ENCODE results near the gene AIFM2.
A peak's percentile ranks its signal among the peaks of the same experiment; 100 is the strongest.
"Not testable (repeated sequence)": the region's sequence is repeated elsewhere in the genome, so short reads cannot be mapped to it uniquely, and the experiment has no call there.

The AIFM2 gene

GRCh38 chr10:70145666-70146488, 13.3 kb upstream of the AIFM2 start:
- DNase-seq (ENCODE audit: low spot score): peak; percentile 53

DNA sequence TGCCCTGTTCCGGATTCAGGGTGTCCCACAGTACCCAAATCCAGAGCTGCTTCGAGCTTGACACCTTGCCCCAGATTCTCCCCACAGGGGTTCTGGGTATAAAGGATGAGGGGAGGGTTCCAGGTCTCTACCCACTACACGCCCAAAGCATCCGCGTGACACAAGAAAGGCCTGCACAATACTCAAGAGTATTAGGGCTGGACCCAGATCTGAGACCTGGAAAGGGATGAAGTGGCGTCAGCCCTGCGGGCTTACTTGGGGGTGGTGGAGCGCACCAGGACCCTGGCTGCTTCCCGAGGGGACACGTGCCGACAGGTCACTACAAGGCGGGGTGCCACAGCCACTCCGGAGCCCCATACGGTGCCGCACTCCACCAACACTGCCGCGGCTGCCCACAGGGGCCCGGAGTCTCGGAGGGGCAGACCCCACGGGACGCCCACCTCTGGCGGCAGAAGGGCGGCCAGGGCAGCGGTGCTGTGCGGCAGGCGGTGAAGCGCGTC, 12.6 kb upstream of the AIFM2 start:
- DNase-seq (ENCODE audit: low spot score): no peak

DNA sequence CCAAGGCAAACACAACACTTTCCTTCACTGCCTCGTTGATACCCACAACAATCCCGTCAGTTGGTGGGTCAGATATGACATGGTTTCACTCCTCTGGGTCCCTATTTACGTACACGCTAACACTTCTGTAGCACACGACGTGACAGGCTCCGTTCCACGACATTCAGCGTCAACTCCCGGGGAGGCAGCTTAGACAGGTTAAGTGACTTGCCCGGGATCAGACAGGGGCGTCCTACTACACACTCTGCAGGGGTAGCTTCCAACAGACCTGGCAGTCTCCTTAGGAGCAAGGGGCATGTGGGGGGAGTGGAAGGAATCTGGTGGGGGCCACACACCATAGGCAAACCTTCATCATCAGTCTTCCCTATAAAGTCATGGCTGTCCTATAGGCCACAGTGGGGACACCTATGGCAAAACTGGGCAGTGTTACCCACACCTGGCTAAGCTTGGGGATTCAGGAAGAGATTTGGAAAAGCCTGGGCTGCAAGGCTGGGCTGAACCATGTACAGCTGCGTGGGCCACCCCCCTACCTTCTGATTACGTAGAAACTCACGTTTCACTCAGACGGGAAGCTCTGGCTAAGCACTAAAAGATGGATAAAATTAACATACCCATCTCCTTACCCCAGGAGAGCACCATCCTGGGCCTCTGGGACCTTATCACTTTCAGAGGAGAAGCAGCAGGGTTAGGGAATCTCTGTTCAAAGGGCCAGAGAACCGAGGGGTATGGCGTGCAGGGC, 11.9 kb upstream of the AIFM2 start:
- no peak for DNase-seq (ENCODE audit: low spot score)

DNA sequence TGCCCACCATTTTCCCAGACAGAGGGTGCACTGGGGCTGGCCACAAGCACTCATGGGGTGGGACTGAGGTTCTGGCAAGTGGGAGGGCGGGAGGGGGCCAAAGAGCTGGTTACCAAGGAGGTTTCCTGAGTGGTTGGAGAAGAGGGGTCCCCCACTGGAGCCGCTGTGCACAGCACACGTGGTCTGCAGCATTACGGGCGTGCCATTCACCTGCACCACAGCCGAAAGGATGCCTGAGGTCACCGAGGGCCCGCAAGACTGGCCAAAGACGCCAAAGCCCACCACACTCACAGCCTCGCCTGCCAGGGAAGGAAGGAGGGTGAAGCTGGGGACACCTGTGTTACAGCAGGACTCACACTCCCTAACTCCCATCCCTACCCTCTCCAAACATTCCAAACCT, 9.9 kb upstream of the AIFM2 start:
- DNase-seq (ENCODE audit: low spot score): no peak

- DNase-seq (ENCODE audit: low spot score): no peak
Observed at GRCh38 chr10:70140297-70140696, 7.7 kb upstream of the AIFM2 start.

DNA sequence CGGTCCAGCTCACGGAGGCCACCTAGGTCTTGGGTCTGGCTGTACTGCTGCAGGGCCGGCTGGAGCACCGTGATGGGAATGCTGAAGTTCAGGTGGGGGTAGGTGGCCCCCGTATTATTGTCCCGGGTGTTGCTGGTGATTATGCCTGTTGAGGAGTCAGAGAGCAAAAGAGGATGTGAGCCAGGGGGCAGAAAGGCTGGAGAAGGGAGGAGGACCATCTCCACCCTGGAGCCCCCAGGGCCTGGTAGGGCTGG, 7.3 kb upstream of the AIFM2 start:
- no peak for DNase-seq (ENCODE audit: low spot score)

GRCh38 chr10:70139151-70139996, 6.7 kb upstream of the AIFM2 start:
- DNase-seq (ENCODE audit: low spot score): no peak

GRCh38 chr10:70137927-70138883, 5.6 kb upstream of the AIFM2 start:
- DNase-seq (ENCODE audit: low spot score): no peak

- DNase-seq (ENCODE audit: low spot score): no peak
Observed at GRCh38 chr10:70137135-70137534, 4.5 kb upstream of the AIFM2 start.

DNA sequence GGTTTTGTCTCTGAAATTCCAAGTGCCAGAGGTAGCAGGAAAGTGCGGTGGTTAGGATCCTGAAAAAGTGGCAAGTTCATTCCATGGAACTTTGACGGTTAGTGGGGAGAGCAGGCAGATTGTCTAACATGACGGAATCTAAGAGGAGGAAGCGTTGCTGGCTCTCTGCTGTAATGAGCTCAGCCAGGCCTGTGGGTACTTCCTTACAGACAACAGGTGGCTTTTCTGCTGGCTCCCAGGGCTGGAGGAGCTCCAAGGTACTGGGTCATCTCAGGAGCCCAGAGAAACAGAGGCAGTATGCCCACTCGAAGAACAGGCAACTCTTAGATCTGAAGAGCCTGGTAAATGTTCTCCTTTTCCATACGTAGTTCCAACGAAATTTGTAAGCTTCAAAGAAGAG, 3.1 kb upstream of the AIFM2 start:
- peak; percentile 45 for DNase-seq (ENCODE audit: low spot score)

DNA sequence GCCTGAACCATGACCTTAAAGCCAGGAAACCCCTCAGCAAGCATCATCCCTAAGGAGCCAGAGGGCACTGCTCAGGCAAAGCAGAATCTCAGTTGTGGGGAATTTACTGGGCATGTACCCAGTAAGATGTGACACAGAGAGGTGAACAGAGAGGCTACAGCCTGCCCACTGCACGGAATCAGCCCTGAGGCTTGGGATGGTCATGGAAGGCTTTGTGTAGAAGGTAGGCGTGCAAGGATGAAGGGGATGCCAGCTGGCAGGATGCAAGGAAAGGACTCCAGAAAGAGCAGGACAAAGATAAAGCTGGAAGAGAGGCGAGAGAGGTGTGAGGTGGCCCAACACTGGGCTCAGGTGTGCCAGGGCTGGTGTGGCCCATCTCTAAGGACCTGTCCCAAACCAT, 2.4 kb upstream of the AIFM2 start:
- no peak for DNase-seq (ENCODE audit: low spot score)

DNA sequence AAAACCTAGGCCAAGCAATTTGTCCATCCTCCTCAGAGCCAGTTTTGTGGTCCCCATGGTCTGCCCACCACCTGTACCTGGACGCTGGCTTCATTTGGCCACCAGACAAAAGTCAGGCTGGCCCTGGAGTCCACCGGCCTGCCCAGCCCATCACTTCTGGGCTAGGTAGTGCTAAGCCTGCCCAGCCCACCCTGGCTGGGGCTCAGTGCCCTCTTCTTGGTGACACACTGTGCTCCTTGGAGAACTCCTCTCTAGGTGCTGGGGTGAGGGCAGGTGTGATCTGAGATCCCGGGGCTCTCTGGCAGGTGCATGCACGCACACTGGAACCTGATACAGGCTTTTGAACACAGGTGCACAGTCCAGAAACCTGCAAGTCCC, 1.1 kb downstream of the AIFM2 start:
- DNase-seq (ENCODE audit: low spot score): no peak

GRCh38 chr10:70130878-70131559, 1.6 kb downstream of the AIFM2 start:
- DNase-seq (ENCODE audit: low spot score): no peak

DNA sequence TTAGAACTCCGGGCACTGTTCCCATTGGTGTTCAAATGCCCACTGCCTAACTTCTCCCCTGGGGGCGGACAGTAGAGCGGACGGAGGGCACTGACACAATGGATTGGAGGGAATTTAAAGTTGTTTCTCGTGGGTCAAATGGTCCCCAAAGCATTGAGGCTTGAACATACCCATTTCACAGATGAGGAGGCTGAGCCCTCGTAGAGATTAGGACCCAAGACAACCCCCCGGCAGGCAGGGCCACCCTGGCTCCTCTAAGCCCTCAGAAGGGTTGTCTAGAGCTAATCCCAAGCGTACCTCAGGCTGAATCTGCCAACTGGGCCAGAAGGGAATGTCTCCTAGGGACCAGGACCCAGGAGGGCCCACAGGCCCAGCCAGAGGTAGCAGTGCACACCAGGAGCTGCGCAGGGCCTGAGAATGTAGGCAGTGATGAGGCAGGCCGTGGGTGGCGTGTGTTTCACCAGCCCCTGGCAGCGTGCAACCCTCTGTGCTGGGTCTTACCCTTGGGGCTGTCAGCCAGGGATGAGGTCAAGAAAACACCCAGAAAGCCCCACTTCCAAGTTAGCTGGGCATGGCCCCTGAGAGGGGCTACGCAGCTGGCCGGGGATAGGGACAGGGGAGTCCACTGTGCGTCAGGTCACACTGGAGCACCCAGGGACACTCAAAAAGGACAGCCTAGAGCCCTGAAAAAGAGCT, 5.8 kb downstream of the AIFM2 start:
- no peak for DNase-seq (ENCODE audit: low spot score)

- no peak for DNase-seq (ENCODE audit: low spot score)
Observed at GRCh38 chr10:70125918-70126552, 6.6 kb downstream of the AIFM2 start.

DNA sequence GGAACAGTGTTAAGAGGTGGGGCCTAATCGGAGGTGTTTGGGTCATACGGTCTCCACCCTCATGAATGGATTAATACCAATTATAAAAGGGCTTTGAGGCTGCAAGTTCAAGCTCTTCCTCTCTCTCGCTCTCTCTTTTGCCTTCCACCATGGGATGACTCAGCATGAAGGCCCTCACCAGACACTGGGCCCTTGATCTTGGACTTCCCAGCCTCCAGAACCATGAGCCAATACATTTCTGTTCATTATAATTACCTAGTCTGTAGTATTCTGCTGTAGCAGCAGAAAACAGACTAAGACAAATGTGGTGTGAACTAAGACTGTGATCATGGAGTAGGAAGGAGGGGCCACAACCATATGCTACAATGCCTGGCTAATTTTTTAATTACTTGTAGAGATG, 7.7 kb downstream of the AIFM2 start:
- no peak for DNase-seq (ENCODE audit: low spot score)

- DNase-seq (ENCODE audit: low spot score): no peak
Observed at GRCh38 chr10:70124415-70124814, 8.2 kb downstream of the AIFM2 start.

- DNase-seq (ENCODE audit: low spot score): no peak
Observed at GRCh38 chr10:70123817-70124216, 8.8 kb downstream of the AIFM2 start.

GRCh38 chr10:70123166-70123565, 9.5 kb downstream of the AIFM2 start:
- not testable (repeated sequence) for DNase-seq (ENCODE audit: low spot score)

- no peak for DNase-seq (ENCODE audit: low spot score)
Observed at GRCh38 chr10:70122742-70123141, 9.9 kb downstream of the AIFM2 start.

All from cerebellar cortex (tissue), 1 donor.